Measurements from ENCODE around the gene TNFSF10.

TNFSF10 gene

DNA sequence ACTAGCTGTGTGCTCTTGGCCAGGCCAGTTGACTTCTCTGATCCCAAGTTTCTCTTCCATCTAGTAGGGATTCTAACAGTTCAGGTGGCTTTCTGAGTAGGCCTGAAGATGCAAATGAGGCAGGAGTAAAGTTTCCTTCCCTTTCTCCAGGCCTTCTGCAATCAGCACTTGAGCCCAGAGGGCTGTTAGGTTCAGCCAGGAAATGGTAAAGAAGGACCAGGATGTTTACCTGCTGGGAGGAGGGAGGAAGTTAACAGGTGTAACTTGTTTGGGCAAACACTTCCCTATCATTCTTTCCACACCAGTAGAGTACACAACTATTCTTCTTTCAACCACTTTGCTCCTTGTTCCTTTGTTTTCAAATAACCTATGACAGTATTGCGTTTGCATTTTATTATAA is 13.3 kb upstream of the TNFSF10 start:
- no peak overlapping the region for H2AFZ ChIP-seq (ENCODE audit: low read depth, low read length)
- no peaks in the 10 kb centered on the region for H3K79me2 ChIP-seq (ENCODE audit: low read length)
- no peaks in the 10 kb centered on the region for H4K20me1 ChIP-seq (ENCODE audit: insufficient read depth, low read length)
- no peaks in the 10 kb centered on the region for H3K4me1 ChIP-seq (ENCODE audit: low read length)
- H3K27me3 ChIP-seq (ENCODE audit: low read depth, low read length), result no peaks in the 10 kb centered on the region
- no peak overlapping the region for H3K9ac ChIP-seq (ENCODE audit: low read length)
- H3K4me3 ChIP-seq (ENCODE audit: low read length), result no peak overlapping the region
- no peak overlapping the region for H3K27ac ChIP-seq (ENCODE audit: low read length)
- no peak for TF ChIP-seq EZH2phosphoT487 (IDR thresholded peaks at IDR 0.05; ENCODE audit: low read depth)
- TF ChIP-seq, protein P1, sequence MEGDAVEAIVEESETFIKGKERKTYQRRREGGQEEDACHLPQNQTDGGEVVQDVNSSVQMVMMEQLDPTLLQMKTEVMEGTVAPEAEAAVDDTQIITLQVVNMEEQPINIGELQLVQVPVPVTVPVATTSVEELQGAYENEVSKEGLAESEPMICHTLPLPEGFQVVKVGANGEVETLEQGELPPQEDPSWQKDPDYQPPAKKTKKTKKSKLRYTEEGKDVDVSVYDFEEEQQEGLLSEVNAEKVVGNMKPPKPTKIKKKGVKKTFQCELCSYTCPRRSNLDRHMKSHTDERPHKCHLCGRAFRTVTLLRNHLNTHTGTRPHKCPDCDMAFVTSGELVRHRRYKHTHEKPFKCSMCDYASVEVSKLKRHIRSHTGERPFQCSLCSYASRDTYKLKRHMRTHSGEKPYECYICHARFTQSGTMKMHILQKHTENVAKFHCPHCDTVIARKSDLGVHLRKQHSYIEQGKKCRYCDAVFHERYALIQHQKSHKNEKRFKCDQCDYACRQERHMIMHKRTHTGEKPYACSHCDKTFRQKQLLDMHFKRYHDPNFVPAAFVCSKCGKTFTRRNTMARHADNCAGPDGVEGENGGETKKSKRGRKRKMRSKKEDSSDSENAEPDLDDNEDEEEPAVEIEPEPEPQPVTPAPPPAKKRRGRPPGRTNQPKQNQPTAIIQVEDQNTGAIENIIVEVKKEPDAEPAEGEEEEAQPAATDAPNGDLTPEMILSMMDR (IDR thresholded peaks at IDR 0.05; ENCODE audit: low read depth, low read length), result no peak
- H3K4me2 ChIP-seq (ENCODE audit: low read length), result no peak overlapping the region
- no peaks in the 10 kb centered on the region for H3K36me3 ChIP-seq (replicated peaks; ENCODE audit: low read depth, low read length)
- no peaks in the 10 kb centered on the region for H3K9me3 ChIP-seq (ENCODE audit: insufficient read depth, low read length)

DNA sequence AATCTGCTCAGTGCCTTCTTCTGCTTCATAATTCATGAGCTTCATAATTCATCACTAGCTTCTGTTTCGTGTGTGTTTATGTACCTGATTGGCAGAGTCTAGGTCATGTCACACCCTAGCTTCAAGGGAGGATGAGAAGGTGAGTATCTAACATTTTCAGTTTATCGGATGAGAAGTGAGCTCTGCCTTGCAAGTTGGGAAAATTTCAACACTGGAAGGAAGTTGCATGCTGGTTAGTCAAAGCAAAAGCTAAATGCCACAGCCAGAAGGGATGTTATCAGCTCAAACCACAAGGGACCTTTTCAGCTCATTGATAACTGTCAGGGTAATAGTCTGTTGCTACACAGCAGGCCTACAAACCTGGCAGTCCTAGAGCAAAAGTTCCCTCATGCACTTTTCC is 7.3 kb upstream of the TNFSF10 start:
- Histone ChIP-seq H3K27ac (ENCODE audit: low read length) (no peak overlapping the region), H4K20me1 (ENCODE audit: insufficient read depth, low read length) (no peaks in the 10 kb centered on the region), H3K27me3 (ENCODE audit: low read depth, low read length) (0 out of 2 replicates have a peak, but pooled peaks cover 4% of the 10 kb centered on the region), H2AFZ (ENCODE audit: low read depth, low read length) (no peak overlapping the region), H3K4me1 (ENCODE audit: low read length) (no peaks in the 10 kb centered on the region), H3K79me2 (ENCODE audit: low read length) (no peaks in the 10 kb centered on the region), H3K9ac (ENCODE audit: low read length) (no peak overlapping the region), H3K36me3 (replicated peaks; ENCODE audit: low read depth, low read length) (no peaks in the 10 kb centered on the region), H3K4me3 (ENCODE audit: low read length) (no peak overlapping the region), H3K9me3 (ENCODE audit: insufficient read depth, low read length) (no peaks in the 10 kb centered on the region), H3K4me2 (ENCODE audit: low read length) (no peak overlapping the region)
- TF ChIP-seq, protein P1 (IDR thresholded peaks at IDR 0.05; ENCODE audit: low read depth, low read length), result no peak
- no peak for TF ChIP-seq EZH2phosphoT487 (IDR thresholded peaks at IDR 0.05; ENCODE audit: low read depth)

DNA sequence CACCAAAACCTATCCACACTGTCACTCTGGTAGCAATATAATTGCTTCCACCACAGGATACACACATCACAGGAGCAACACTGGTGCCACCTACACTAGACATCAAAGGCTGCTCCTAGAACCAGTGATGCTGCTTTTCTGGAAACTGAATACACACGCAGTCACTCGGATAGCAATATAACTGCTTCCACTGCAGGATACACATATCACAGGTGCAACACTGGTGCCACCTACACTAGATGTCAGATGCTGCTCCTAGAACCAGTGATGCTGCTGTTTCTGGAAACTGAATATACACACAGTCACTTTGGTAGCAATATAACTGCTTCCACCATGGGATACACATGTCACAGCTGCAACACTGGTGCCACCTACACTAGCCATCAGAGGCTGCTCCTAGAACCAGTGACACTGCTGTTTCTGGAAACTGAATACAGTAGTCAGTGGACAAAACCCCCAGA is 6.9 kb upstream of the TNFSF10 start:
- Histone ChIP-seq H3K9ac (ENCODE audit: low read length) (no peak overlapping the region), H3K4me2 (ENCODE audit: low read length) (no peak overlapping the region), H3K79me2 (ENCODE audit: low read length) (no peaks in the 10 kb centered on the region), H3K4me1 (ENCODE audit: low read length) (no peaks in the 10 kb centered on the region), H3K36me3 (replicated peaks; ENCODE audit: low read depth, low read length) (no peaks in the 10 kb centered on the region), H3K27me3 (ENCODE audit: low read depth, low read length) (0 out of 2 replicates have a peak, but pooled peaks cover 4% of the 10 kb centered on the region), H2AFZ (ENCODE audit: low read depth, low read length) (no peak overlapping the region), H3K9me3 (ENCODE audit: insufficient read depth, low read length) (no peaks in the 10 kb centered on the region), H4K20me1 (ENCODE audit: insufficient read depth, low read length) (no peaks in the 10 kb centered on the region), H3K27ac (ENCODE audit: low read length) (no peak overlapping the region), H3K4me3 (ENCODE audit: low read length) (no peak overlapping the region)
- TF ChIP-seq, protein P1 (IDR thresholded peaks at IDR 0.05; ENCODE audit: low read depth, low read length), result no peak
- no peak for TF ChIP-seq EZH2phosphoT487 (IDR thresholded peaks at IDR 0.05; ENCODE audit: low read depth)

DNA sequence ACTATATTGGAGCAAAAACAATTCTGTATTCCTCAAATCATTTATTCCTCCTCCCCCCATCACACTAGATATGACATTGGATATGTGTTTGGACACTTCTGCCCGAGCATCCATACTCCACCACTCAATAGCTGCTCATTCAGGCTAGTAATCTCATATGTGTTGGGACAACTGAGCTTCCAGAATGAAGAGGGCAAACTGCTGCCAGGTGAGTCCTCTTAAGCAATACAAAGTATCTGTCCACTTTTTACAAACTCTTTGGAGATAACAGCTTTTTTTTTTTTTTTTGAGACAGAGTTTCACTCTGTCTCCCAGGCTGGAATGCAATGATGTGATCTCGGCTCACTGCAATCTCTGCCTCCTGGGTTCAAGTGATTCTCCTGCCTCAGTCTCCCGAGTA is 5.4 kb upstream of the TNFSF10 start:
- H3K9me3 ChIP-seq (ENCODE audit: insufficient read depth, low read length), result no peaks in the 10 kb centered on the region
- TF ChIP-seq, protein P1 (IDR thresholded peaks at IDR 0.05; ENCODE audit: low read depth, low read length), result no peak
- TF ChIP-seq EZH2phosphoT487 (IDR thresholded peaks at IDR 0.05; ENCODE audit: low read depth), result no peak
- H2AFZ ChIP-seq (ENCODE audit: low read depth, low read length), result no peak overlapping the region
- 0 out of 2 replicates have a peak, but pooled peaks cover 4% of the 10 kb centered on the region for H3K27me3 ChIP-seq (ENCODE audit: low read depth, low read length)
- H3K36me3 ChIP-seq (replicated peaks; ENCODE audit: low read depth, low read length), result no peaks in the 10 kb centered on the region
- H3K27ac ChIP-seq (ENCODE audit: low read length), result no peak overlapping the region
- no peak overlapping the region for H3K4me3 ChIP-seq (ENCODE audit: low read length)
- H3K9ac ChIP-seq (ENCODE audit: low read length), result no peak overlapping the region
- H3K4me2 ChIP-seq (ENCODE audit: low read length), result no peak overlapping the region
- H3K4me1 ChIP-seq (ENCODE audit: low read length), result peaks cover 3% of the 10 kb centered on the region
- no peaks in the 10 kb centered on the region for H4K20me1 ChIP-seq (ENCODE audit: insufficient read depth, low read length)
- H3K79me2 ChIP-seq (ENCODE audit: low read length), result no peaks in the 10 kb centered on the region
